ENCODE measurements around the gene C2orf42.
"Not testable (repeated sequence)": the region's sequence is repeated elsewhere in the genome, so short reads cannot be mapped to it uniquely, and the experiment has no call there.

The C2orf42 gene

DNA sequence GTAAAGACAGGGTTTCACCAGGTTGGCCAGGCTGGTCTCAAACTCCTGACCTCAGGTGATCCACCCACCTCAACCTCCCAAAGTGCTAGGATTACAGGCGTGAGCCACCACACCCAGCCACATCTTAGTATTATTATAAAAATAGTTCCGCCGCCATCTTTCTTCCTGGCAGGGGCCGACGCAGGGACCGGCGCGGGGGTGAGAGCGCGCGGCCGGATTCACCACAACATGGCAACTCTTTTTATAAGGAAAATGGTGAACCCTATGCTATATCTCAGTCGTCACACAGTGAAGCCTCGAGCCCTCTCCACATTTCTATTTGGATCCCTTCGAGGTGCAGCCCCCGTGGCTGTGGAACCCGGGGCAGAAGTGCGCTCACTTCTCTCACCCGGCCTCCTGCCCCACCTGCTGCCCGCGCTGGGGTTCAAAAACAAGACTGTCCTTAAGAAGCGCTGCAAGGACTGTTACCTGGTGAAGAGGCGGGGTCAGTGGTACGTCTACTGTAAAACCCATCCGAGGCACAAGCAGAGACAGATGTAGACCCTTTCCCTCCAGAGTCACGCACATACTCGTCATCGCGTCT, 88.4 kb downstream of the C2orf42 start:
- DNase-seq (ENCODE audit: low read depth): not testable (repeated sequence)

DNA sequence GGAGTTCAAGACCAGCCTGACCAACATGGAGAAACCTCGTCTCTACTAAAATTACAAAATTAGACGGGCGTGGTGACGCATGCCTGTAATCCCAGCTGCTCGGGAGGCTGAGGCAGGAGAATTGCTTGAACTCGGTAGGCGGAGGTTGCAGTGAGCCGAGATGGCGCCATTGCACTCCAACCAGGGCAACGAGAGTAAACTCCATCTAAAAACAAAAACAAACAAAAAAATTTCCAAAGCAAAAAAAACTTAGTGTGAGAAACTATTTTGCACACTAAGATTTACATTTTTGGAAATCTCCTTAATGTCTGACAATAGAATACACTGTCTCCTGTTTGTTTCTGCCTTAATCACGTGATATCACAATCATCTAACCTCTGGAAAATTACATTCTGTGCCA, 89.1 kb downstream of the C2orf42 start:
- DNase-seq (ENCODE audit: low read depth): not testable (repeated sequence)

DNA sequence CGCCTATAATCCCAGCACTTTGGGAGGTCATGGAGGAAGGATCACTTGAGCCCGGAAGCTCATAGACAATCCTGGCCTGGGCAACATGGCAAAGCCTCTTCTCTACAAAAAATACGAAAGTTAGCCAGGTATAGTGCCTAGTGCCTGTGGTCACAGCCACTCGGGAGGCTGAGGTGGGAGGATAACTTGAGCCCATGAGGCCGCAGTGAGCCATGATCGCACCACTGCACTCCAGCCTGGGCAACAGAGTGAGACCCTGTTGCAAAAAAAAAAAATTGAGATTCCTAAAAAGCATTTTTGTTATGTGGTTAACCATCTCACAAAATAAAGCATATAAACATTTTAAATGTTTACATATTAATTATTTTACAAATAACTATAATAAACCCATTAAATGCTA, 89.6 kb downstream of the C2orf42 start:
- DNase-seq (ENCODE audit: low read depth): no peak
